Adrenal gland (tissue), 5 donors: ENCODE results near the gene POLR2H.

Experiments used
- POLR2A ChIP-seq, 2 donors: fragments of 450-650 bp; IDR thresholded peaks; one replicate each; pipeline ENCODE4 v1.6.1; 2017; ENCODE audit warnings: antibody characterized with exemption in 2 of 2, mild to moderate bottlenecking in 2 of 2, moderate library complexity in 1 of 2
- TF ChIP-seq, protein P1 (sequence below), 6 experiments: fragments of 450-650 bp in 4 of 6; fragments of 200-600 bp in 2 of 6; sonication (generic) in 1 of 6; IDR thresholded peaks; 1 replicate in 5 of 6; 2 replicates in 1 of 6; pipeline versions ENCODE4 v1.5.1 to v1.8.0; 2016 to 2021; ENCODE audit warnings: antibody characterized with exemption in 6 of 6, mild to moderate bottlenecking in 2 of 6, moderate library complexity in 1 of 6
- donor health status: DM: no; HTN: no; CAD: no.

DNA sequence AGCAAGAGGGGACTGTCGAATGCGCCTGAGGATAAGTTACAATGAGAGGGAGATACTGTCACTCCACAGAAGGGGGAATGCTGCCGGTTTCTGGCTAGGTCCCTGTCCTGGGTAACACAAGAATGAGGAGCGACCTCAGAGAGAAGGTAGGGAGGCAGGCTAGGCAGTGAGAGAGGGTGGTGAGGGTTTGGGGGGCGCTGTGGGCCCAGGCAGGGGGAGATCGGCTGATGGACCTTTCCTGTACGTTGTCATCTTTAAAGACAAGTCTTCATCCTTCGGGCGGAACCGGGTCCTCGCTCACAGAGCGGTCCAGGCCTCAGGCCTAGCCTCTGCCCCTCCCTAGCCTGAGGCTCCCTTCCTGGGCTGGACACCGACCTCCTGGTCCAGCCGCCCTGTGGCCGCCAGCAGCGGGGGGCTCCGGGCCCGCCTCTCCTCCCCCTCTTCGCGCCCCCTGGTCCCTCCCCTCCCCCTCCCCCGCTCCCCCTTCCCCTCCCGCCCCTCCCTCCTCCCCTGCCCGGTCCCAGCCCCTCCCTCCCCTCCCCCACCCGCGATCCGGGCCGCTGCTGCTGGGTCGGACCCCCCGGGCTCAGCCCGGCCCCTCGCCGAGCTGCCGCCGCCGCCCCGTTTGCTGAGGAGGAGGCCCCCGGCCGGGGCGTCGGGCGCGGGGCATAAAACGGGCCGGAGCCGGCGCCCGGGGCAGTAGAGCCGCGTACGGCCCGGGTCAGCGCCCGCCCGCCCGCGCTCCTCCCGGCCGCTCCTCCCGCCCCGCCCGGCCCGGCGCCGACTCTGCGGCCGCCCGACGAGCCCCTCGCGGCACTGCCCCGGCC, 18.1 kb downstream of the POLR2H start, which contains the start of gene CHRD:
- TF ChIP-seq POLR2A (IDR thresholded peaks at IDR 0.05), result no peak
- TF ChIP-seq, protein P1, sequence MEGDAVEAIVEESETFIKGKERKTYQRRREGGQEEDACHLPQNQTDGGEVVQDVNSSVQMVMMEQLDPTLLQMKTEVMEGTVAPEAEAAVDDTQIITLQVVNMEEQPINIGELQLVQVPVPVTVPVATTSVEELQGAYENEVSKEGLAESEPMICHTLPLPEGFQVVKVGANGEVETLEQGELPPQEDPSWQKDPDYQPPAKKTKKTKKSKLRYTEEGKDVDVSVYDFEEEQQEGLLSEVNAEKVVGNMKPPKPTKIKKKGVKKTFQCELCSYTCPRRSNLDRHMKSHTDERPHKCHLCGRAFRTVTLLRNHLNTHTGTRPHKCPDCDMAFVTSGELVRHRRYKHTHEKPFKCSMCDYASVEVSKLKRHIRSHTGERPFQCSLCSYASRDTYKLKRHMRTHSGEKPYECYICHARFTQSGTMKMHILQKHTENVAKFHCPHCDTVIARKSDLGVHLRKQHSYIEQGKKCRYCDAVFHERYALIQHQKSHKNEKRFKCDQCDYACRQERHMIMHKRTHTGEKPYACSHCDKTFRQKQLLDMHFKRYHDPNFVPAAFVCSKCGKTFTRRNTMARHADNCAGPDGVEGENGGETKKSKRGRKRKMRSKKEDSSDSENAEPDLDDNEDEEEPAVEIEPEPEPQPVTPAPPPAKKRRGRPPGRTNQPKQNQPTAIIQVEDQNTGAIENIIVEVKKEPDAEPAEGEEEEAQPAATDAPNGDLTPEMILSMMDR (IDR thresholded peaks at IDR 0.05), result no peak
